Measurements from ENCODE around the gene SCAMP3.
"Not testable (repeated sequence)": the region's sequence is repeated elsewhere in the genome, so short reads cannot be mapped to it uniquely, and the experiment has no call there.

Gene SCAMP3

GRCh38 chr1:155226910-155227260 is 35.3 kb downstream of the SCAMP3 start:
- DNase-seq (ENCODE audit: low read depth) = peak; percentile 43
- peak overlapping the region; percentile 91 for H3K4me3 ChIP-seq (ENCODE audit: low read length)
- TF ChIP-seq, protein P1, sequence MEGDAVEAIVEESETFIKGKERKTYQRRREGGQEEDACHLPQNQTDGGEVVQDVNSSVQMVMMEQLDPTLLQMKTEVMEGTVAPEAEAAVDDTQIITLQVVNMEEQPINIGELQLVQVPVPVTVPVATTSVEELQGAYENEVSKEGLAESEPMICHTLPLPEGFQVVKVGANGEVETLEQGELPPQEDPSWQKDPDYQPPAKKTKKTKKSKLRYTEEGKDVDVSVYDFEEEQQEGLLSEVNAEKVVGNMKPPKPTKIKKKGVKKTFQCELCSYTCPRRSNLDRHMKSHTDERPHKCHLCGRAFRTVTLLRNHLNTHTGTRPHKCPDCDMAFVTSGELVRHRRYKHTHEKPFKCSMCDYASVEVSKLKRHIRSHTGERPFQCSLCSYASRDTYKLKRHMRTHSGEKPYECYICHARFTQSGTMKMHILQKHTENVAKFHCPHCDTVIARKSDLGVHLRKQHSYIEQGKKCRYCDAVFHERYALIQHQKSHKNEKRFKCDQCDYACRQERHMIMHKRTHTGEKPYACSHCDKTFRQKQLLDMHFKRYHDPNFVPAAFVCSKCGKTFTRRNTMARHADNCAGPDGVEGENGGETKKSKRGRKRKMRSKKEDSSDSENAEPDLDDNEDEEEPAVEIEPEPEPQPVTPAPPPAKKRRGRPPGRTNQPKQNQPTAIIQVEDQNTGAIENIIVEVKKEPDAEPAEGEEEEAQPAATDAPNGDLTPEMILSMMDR (IDR thresholded peaks at IDR 0.05; ENCODE audit: insufficient read depth, low read depth, low read length, missing control alignments) = no peak

- peak overlapping the region; percentile 91 for H3K4me3 ChIP-seq (ENCODE audit: low read length)
- TF ChIP-seq, protein P1 (IDR thresholded peaks at IDR 0.05; ENCODE audit: insufficient read depth, low read depth, low read length, missing control alignments) = peak; percentile 51
- peak; percentile 76 for DNase-seq (ENCODE audit: low read depth)
These were observed 35.8 kb downstream of the SCAMP3 start for GRCh38 chr1:155226188-155226909.

DNA sequence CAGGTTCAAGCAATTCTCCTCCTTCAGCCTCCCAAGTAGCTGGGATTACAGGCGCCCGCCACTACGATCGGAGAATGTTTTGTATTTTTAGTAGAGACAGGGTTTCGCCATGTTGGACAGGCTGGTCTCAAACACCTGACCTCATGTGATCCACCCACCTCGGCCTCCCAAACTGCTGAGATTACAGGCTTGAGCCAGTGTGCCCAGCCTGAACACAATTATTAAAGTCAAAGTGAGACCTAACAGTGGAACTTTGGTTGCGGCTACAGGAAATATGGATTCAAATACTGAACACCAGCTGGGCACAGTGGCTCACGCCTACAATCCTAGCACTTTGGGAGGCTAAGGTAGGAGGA is 36.8 kb downstream of the SCAMP3 start:
- not testable (repeated sequence) for H3K4me3 ChIP-seq (ENCODE audit: low read length); DNase-seq (ENCODE audit: low read depth)

GRCh38 chr1:155223047-155223446 is 39.1 kb downstream of the SCAMP3 start:
- no peak overlapping the region for H3K4me3 ChIP-seq (ENCODE audit: low read length)
- TF ChIP-seq, protein P1 (IDR thresholded peaks at IDR 0.05; ENCODE audit: insufficient read depth, low read depth, low read length, missing control alignments) = no peak
- DNase-seq (ENCODE audit: low read depth) = no peak

- not testable (repeated sequence) for H3K4me3 ChIP-seq (ENCODE audit: low read length)
- DNase-seq (ENCODE audit: low read depth) = peak; percentile 39
These were observed 41.8 kb downstream of the SCAMP3 start for GRCh38 chr1:155220211-155220965.

GRCh38 chr1:155219592-155220031 is 42.5 kb downstream of the SCAMP3 start:
- H3K4me3 ChIP-seq (ENCODE audit: low read length) = no peak overlapping the region
- no peak for DNase-seq (ENCODE audit: low read depth)
- TF ChIP-seq, protein P1 (IDR thresholded peaks at IDR 0.05; ENCODE audit: insufficient read depth, low read depth, low read length, missing control alignments) = no peak

DNA sequence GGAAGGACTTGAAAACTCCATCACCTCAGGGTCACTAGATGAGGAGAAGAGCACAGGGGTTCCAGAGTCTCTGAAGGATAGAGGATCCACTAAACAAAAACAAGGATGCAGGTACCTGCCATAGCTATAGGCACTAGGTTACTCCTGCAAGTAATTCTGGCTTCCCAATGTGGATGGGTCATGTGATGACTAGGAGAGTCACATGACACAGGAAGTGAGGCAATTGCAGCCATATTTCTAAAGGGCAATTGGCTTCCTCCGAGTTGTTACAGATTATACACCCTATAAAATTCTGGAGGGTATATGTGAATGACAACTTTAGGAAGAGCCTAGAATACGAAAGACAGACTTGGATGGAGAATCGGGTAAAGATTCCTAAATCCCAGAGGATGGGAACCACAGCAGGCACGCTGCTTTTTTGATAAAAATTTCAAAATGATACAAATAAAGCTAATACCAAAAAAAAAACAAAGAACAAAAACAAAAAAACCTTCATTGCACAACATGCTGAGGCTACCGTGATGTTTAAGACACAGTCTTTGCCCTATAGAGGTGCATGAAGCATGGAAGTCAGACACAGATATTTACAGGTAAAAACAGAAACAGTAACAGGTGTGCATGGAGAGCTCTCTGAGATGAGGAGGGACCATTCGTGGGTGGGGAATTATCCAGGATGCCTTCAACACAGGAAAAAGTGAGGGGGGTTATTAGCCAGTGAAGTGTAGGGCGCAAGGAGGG is 43.1 kb downstream of the SCAMP3 start:
- TF ChIP-seq, protein P1 (IDR thresholded peaks at IDR 0.05; ENCODE audit: insufficient read depth, low read depth, low read length, missing control alignments) = no peak
- DNase-seq (ENCODE audit: low read depth) = peak; percentile 64
- H3K4me3 ChIP-seq (ENCODE audit: low read length) = no peak overlapping the region

DNA sequence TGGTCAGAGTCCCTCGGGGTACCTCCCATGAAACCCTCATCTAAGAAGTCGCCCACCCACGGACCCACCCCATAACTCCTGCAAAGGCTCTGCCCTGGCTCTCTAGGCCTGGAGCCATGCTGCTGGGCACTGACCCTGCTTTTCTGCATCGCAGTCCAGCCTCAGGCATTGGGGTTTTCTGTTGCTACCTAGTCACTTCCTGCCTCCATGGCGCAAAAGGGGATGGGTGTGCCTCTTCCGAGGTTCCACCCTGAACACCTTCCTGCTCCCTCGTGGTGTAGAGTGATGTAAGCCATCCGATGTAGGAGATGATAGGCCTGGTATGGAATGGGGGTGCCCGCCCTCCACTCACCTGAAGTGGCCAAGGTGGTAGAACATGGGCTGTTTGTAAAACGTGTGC is 47.5 kb downstream of the SCAMP3 start:
- DNase-seq (ENCODE audit: low read depth) = peak; percentile 52
- H3K4me3 ChIP-seq (ENCODE audit: low read length) = not testable (repeated sequence)

DNA sequence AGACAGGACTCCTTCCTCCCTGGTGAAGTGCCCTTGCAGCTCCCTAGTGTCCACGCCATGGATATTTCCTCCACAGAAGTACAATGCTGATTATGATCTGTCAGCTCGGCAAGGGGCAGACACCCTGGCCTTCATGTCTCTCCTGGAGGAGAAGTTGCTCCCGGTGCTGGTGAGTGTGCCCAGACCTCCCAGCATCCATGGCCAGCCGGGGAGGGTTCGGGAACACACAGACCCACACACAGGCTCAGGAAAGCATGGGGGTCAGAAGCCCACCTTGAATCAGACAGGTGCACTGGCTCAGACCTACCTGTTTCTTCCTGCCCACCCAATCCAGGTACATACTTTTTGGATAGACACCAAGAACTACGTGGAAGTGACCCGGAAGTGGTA is 50.1 kb downstream of the SCAMP3 start:
- DNase-seq (ENCODE audit: low read depth); H3K4me3 ChIP-seq (ENCODE audit: low read length): not testable (repeated sequence)

- H3K4me3 ChIP-seq (ENCODE audit: low read length); DNase-seq (ENCODE audit: low read depth): not testable (repeated sequence)
These were observed 50.6 kb downstream of the SCAMP3 start for GRCh38 chr1:155211381-155212050.

Measured in epithelial cell of esophagus (primary cell).